Fibroblast of gingiva (primary cell): ENCODE measurements around the gene HPCAL4.

Experiments used
- DNase-seq: peaks from one replicate; pipeline ENCODE4 v3.0.0-alpha.2; 2011; ENCODE audit warnings: low read depth

The HPCAL4 gene

DNA sequence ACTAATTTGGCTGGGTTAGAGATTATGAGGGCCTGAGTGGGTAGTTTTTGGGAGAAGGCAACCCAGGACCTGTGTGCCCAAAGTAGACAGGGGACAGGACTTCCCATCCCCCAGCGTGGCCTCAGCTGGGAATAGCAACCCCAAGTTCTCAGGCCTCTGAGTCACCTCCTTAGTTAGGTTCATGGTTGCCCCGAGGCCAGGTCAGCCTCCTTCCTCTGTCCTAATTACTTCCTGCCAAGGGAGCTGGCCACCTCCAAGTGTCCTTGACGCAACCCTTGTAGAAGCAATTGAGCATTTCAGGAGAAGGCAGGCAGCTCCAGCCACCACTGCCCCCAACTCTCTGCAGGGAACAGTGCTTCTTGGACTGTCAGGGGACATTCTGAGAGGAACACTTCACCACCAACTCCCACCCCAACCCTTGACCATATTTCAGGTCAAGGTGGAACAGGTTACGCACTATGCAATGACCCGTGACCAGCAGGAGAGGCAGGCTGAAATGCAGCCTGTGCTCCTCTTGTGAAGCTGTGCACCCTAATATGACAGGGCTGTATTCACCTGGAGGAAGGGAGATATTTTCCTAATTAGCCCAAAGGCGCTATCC lies 14.2 kb downstream of the HPCAL4 start:
- no peak for DNase-seq

DNA sequence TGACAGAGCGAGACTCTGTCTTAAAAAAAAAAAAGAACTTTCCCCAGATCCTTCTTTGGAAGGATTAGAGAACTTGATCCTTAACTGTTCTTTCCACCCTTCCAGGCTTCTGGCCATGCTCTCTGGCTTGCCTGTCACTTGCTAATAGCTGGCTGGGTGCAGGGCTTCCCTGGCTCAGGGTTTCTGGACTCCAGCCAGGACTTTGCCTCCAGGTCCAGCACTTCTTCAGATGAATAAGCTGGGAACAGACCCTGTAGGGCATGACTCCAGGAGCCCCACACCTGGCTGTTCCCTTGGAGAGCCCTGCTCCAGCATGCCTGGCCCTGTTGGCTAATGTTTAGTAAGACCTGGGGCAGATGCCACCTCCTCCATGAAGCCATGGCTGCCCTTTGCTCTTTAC lies 16.0 kb downstream of the HPCAL4 start:
- DNase-seq: no peak

DNA sequence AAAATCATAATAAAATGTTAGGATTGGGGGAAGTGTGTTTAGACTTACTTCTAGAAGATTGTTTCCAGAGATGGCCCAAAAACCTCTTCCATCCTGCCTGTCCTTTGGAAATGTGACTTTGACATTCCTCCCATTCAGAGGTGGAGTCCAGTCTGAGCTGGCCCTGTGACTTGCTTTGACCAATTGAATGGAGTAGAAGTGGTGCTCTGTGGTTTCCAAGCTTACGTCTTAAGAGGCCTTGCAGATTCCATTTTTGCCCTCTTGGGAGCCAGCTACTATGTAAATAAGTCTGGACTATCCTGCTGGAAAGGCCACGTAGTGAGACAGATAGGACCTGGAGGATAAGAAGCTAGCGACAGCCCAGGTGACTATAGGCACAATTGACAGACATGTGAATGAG lies 18.0 kb downstream of the HPCAL4 start:
- DNase-seq: no peak

DNA sequence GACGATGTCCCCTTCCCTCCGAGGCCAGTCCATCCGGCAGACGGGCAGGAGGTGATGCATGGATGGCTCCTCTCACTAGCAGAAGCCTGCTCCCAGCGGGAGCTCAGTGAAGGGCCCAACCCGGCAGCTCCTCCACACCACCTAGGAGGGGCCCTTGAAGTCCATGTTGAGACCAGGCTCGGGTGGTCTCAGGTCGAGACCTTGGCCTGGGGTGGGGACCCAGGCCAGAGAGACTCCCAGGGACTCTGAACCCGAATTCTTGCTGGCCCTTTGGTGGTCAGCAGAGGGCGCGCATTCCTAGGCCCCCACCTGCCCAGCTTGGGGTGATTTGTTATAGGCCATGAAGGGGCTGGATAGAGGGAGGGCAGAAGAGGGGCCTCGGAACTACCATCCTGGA lies 18.7 kb downstream of the HPCAL4 start:
- DNase-seq: no peak

DNA sequence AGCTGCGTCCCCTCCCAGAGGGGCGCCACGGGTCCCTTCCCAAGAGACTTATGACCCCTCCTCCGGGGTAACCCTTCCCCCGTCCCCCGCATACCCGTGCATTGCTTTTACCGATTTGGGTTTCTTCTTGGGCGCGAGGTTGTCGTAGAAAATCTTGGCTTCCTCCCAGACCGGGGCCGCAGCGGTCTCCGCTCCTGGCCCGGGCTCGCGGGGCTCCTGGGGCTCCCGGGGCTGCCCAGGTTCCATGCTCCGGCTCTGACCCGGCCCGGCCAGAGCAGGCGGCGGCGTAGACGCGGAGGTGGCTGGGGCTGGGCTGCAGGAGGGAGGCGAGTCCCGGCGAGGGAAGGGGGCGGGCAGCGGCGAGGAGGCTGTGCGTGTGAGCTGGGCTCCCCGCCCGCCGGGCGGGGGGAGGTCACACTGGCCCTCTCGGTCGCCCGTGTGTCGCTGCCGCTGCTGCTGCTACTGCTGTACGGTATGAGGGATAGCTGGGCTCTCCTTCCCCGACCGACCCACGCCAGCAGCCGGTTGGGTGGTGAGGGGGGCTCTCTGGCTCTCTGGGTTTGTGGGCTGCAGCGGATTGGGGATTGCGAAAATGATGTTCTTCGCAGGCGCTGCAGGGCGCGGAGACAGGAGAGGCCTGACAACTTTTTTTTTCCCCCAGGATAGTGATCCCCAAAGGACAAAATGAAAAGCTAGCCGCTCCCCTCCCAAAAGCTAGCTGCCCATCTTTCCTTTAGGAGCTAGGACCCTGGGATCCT lies 19.3 kb downstream of the HPCAL4 start, which contains the start of gene NT5C1A:
NT5C1A (minus strand) TSS at position 315 of the 758 bp plus-strand sequence; CDS start at position 246, 69 bp downstream.
- DNase-seq: no peak

DNA sequence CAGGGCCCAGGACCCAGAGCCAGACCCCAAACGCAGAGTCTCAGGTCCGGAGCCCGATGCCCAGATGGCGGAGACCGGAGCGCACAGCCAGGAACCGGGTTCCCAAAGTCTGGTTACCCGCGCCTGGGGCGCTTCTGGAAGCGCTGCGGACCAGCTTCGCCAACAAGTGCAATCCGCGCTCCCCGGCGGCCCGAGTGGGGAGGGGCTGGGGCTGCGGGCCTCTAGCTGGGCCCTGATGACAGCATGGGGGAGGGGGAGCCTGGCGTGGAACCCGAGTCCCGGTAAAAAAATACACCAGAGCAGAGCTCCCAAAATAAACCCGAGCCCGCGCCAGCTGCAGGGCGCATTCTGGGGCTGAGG lies 19.8 kb downstream of the HPCAL4 start:
- no peak for DNase-seq

DNA sequence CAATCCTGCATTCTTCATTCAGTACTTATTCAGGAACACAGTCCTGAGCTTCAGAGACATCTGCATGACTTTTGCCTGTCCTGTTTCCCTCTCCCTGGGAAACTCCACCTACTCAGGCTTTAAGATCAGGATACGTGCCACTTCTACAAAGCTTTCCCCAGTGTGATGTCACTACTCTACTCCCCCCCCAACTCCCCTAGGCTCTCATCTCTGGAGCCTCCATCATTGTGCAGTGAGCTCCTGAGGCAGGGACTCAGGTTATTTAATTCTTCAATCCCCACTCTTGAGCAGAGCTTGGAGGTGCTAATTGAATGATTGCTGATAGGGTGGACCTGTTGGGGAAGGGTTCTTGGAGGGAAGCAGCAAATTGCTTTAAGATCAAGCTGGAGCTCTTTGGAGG lies 20.5 kb downstream of the HPCAL4 start:
- no peak for DNase-seq

DNA sequence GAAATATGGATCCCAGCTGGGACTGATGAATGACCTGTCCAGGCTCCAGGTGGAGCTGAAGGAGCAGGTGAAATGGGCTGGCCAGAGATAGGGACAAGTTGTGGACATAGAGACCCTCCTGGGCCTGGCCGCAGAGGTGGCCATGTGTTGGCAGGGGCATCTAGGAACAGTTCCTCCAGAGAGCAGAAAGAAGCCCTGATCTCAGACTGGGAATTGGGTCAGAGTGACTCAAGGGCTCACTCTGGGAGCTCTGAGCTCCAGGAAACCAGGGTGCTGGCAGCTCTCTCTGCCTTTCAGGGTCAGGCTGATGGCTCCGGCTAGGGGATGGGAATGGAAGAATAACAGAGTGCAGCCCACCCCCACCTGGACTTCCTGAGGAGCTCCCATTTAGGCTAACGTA lies 22.3 kb downstream of the HPCAL4 start:
- no peak for DNase-seq

DNA sequence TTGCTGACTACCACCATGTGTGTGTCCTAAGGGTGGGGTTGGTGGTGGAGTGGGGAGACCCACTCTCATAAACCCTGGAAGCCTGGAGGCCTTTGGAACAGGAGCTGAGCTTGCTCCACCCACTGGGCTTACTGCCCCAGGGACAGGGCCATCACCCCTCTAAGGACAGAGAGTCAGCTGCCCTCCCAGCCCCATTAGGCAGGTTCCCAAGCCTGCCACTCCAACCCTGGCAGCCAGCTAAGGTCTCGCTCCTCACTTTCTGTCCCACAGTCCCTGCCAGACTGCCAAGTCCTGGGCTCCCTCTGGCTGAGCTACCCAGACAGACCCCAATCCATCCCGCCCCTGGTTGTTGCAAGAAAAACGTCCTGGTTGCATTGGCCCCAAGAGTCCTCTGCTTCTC lies 23.1 kb downstream of the HPCAL4 start:
- DNase-seq: no peak

DNA sequence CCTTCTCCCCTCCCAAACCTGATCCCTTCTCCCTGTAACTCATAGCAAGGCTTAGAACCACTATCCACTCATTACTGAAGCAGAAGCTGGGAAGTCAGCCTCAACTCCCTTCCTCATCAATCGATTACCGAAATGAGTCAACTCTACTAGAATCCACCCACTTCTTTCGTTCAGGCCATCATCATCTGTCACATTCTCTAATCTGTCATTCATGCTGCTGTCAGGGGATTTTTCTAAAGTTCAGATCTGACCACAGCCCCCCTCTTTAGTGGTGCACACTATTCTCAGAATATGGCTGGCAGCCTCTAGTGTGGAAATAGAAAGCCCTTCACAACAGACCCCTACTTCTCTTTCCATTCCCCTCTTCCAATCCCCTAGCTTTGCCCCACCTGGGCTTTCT lies 24.5 kb downstream of the HPCAL4 start:
- DNase-seq: no peak

DNA sequence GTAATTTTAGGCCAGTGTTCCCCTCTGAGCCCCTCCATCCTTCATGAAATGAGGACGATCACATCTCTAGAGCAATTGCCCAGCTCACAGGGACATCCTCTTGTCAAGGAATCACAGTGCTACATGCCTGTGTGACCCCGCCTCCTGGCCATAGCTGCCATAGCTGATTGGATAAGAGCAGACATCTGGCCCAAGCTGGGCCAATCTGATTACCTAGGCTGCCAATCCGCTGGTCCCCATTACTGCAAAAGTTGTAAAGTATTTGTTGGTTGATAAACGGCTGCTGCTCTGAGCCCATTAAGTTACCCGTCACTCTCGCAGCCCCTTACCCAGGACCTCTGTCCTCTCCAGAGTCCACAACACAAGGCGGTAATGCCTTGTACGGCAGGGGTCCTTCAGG lies 27.7 kb downstream of the HPCAL4 start:
- no peak for DNase-seq

DNA sequence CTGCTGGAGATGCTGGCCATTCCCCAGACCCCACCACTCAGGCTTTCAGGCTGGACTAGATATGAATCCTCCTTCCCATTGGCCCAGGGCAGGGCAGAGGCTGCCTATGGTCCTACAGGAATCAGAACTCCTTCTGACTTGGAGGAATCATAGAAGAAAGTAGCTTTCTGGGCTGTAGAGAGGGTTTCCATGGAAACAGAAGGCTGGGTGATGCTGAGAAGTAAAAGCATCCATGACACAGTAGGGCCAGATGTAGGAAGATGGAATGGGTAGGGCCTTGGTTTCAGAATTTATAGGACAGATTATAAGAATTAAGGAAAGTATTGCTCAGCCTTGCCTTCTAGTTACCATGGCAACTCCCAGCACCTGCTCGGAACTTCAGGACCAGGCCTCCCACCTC lies 28.4 kb downstream of the HPCAL4 start:
- DNase-seq: no peak

DNA sequence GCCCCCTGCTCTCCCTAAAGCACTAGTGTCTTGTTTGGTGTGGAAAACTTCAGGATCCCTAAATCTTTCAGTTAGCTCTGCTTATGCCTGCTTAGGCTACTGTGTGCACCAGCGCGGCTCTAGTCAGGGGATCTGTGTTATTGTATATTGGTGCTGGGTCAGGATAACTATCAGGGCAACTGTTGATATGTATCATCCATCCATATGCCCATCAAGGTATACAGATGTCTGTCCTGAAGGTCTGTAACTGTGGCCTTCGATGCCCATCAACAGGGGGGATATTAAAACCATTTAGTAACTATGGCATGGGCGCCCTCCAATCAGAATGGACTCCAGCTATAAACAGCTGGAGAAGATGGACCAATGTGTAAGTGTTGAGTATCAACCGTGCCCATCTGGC lies 31.7 kb downstream of the HPCAL4 start:
- no peak for DNase-seq

DNA sequence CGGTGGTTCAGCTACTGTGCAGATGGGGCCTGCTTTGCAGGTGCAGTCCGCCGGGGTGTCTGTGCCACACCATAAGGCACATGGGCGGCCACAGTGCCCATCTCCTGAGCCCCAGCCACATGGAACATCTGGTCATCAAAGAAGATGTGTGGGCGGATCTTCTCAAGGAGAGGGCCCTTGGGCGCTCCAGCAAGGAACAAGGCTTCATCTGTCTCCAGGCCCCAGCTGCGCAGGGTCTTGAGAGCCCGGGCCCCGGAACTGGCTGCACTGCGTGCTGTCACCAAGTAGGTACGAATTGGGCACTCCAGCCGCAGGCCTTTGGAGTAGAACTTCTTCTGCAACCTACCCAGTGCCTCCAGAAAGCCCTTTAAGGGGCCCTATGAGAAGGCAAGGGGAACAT lies 32.1 kb downstream of the HPCAL4 start:
- no peak for DNase-seq

DNA sequence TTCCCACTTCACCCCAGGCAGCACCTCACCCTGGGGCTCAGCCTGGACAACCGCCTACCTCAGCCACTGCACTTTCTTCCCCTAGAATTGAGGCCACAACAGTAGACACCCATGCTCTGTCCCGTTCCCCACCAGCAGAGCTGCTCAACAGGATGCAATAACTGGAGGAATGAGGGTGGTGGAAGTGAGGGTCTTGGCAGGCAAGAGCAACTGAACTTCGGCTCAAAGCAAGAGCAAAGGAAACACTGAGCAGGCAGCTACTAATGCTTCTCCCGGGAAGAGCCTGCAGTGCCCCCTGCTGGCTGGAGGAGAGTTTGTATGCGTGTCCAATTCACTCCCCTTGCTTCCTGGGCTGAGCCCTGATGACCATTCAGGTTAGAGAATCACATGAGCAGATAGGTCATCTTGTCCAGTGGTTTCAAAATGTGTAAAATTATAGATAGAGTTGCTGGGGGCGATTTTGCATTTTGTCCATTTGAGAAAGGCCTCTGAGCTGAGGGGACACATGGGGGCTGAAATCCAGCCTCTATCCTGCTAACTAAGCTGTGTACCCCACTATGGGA lies 33.2 kb downstream of the HPCAL4 start:
- DNase-seq: peak; percentile 40

DNA sequence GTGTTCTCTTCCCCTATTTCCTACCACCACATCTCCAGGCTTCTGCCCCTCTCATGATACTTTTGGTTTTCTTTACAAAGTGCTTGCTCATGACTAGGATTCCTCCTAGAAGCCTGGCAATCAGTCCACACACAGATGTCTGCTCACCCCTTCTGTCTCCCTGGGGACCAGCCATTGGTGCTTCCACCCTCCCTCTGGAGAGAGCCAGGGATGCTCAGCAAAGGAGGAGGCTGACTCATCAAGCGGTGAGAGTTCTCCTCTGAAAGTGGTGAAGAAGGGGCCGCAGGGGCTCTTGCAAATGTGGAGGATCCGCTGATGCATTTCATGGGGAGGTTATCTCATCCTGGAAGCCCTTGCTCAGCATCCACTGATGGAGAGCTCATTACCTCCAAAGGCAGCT lies 33.8 kb downstream of the HPCAL4 start:
- DNase-seq: peak; percentile 31

DNA sequence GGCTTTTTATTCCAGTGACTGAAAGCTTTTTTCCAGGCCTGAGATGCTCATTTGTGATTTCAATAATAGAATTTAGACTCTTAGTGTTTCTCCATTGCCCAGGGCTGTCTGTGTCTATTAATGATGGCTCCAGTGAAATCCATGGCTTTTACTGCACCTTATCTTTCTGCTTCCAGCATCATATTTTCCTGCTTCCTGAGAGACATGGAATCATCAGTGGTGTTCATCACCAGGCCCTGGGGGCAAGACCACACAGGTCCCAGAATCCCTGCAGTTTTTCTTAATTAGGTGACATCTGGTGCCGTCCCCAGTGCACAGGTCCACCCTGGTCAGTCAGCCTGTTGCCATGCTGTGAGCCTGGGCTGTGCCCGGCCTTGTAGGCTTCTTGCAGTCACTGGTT lies 34.8 kb downstream of the HPCAL4 start:
- DNase-seq: no peak

DNA sequence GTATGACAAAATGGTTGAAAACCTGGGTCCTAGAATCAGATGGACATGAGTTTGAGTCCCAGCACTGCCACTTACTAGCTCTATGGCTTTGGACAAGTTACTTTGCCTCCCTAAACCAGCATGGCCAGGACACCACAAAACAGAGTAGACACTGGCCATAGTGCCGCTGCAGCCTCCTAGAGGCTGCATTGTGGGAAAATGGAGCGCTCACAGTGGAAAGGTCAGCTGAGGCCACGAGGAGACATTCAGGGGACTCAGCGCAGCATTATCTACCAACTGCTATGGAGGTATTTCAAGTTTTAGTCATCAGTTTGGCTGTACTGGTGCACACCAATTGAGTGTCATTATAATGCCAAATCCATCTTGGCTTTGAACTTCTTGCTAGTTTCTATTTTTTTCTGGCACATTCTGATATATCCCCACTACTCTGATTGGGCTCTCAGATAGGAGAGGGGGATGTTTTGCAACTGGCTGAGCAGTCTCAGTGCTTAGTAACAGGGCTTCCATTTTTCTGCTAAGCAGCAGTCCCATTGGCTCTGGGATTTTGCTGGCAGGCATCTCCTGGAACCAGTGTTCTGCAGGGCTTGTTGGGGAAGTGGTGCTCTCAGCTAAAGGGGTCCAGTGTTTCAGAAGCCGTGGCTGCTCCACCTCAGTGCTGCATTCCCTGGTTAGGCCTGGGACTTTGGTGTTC lies 35.5 kb downstream of the HPCAL4 start:
- DNase-seq: no peak

DNA sequence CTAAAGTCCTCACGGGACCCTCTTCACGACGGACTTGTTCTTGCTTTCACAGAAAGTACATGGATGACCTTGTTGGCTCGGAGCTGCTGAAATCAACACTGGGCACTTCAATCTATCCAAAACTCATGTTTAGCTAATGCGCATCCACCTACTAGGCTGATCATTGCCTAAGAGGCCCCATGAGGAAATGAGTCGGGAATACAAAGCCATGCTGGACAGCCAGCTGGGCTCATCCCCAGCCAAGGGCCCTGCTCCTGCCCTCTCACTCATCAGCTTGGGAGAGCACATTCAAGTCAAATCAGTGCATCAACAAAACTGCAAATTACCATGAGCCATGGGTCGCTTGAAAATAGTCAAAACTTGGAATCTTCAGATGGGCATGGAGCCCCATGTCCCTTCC lies 36.9 kb downstream of the HPCAL4 start:
- peak; percentile 41 for DNase-seq

DNA sequence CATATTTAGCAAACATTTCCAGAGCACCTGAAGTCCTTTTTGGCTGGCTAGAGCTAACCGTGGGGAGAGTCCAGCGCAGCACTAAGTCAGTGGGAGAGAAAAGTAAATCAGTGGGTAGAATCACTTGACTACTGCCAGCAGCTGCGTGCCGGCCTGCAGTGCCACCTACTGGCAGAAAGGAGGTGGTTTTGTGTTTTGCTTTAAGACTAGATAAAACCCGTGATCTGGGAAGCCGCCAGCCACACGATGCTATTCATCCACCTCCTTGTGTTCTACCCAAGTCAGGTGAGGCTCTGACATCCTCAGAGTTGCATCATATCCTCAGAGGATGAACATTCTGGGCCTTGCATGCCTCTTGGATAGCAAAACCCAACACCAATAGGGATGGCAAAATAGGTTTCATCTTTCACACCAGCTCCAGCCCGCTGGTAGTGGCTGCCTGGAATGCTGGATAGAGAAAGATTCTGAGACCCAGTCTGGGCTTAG lies 37.6 kb downstream of the HPCAL4 start:
- DNase-seq: peak; percentile 73

DNA sequence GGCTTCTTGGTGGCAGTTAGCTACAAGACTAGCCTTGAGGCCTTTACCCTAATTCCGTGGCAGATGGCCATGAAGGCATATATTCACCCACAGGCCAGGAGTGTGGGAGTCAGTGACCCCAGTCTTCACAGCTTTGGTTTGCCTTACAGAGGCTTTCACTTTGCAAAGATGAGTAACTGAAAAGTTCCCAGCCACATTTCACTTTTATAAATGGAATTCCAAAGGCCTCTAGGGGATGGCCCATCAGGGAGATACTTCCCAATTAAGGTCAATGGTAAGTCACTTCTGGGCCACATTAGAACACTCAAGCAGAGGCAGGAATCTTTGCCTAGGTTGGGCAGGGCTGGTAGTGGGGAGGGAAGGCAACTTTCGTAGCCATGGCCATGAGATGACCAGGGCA lies 38.7 kb downstream of the HPCAL4 start:
- no peak for DNase-seq

DNA sequence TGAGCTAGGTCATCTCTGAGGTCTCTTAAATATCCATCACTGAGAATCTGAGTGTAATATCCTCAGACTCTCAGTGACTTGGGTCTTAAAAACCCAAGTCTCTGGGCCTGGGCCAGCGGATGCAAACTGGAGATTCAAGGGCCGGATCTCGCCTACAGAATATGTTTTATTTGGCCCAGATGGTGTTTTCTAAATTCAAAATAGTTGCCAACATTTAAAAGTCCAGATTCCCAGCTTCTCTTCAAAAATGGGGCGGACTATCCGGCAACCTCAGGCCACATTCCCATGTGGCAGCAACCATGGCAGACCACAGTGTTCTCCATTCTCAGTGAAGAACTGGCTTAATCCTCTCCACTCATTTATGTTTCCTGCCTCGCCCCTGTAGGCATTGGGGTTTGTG lies 39.1 kb downstream of the HPCAL4 start:
- DNase-seq: peak; percentile 38

DNA sequence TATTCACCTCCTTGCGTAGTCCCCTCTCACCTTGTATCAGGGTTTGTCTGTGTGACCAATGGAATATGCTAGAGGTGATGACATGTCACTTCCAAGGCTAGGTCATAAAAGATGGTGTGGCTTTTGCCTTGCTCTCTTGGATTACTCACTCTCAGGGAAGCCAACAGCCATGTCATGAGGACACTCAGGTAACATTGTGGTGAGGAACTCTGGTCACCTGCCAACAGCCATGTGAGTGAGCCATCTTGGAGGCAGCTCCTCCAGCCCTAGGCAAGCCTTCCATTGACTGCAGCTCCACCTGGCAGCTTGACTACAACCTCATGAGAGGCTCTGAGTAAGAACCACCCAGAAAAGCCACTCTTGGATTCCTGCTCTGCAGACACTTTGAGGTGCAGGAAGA lies 40.8 kb downstream of the HPCAL4 start:
- no peak for DNase-seq
